ENCODE results near the gene PTPRB.

DNA sequence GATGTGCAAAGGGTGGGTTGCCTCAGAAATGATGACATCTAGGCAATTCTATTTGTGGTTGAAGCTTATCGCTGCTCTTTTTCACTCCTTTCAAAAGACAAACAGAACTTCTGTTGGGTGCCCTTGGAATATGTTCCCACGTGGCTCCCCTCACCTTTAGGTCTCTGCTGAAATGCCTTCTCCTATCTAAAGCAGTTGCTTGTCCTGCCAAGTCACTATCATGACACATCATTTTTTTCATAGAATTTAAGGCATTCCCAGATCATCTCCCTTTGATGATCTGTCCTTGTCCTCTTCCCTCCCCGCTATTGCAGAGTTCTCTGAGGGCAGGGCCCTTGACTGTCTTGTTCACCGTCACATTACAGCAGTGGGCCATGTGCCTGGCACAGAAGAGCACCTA, 75.7 kb downstream of the PTPRB start:
- no peak for TF ChIP-seq GATA2 (IDR thresholded peaks at IDR 0.05; ENCODE audit: low read depth, low read length)
- TF ChIP-seq GATA3 (IDR thresholded peaks at IDR 0.05; ENCODE audit: low read depth, low read length): no peak

Measured in SH-SY5Y (cell line).